T1000 (cell line): ENCODE results near the gene MAB21L2.

ENCODE experiments used
- DNase-seq: peaks from one replicate; lab custom pipeline; 2025; ENCODE audit warnings: mixed read lengths; lab: John Stamatoyannopoulos, UW

Gene MAB21L2

GRCh38 chr4:150577796-150578195, 4.2 kb upstream of the MAB21L2 start:
- no peak for DNase-seq

- no peak for DNase-seq
Observed at GRCh38 chr4:150578745-150579501, 3.0 kb upstream of the MAB21L2 start.

GRCh38 chr4:150579551-150580234, 2.3 kb upstream of the MAB21L2 start:
- no peak for DNase-seq

GRCh38 chr4:150580306-150580705, 1.6 kb upstream of the MAB21L2 start:
- DNase-seq: no peak

- no peak for DNase-seq
Observed at GRCh38 chr4:150581056-150581605, 820 bp upstream of the MAB21L2 start.

- DNase-seq: no peak
Observed at GRCh38 chr4:150581641-150582051, 305 bp upstream of the MAB21L2 start.

- DNase-seq: no peak
Observed at GRCh38 chr4:150582873-150583286, 929 bp downstream of the MAB21L2 start.

GRCh38 chr4:150583287-150584110, 1.5 kb downstream of the MAB21L2 start:
- DNase-seq: no peak

GRCh38 chr4:150584111-150584915, 2.4 kb downstream of the MAB21L2 start:
- no peak for DNase-seq

GRCh38 chr4:150585611-150586010, 3.7 kb downstream of the MAB21L2 start:
- DNase-seq: no peak

GRCh38 chr4:150586162-150586810, 4.3 kb downstream of the MAB21L2 start:
- no peak for DNase-seq

- no peak for DNase-seq
Observed at GRCh38 chr4:150588316-150588715, 6.4 kb downstream of the MAB21L2 start.

- no peak for DNase-seq
Observed at GRCh38 chr4:150589157-150589556, 7.2 kb downstream of the MAB21L2 start.

- no peak for DNase-seq
Observed at GRCh38 chr4:150590631-150591030, 8.7 kb downstream of the MAB21L2 start.

- no peak for DNase-seq
Observed at GRCh38 chr4:150591406-150591805, 9.5 kb downstream of the MAB21L2 start.

- no peak for DNase-seq
Observed at GRCh38 chr4:150591904-150592303, 10.0 kb downstream of the MAB21L2 start.

- DNase-seq: no peak
Observed at GRCh38 chr4:150593996-150594395, 12.0 kb downstream of the MAB21L2 start.

GRCh38 chr4:150598909-150599308, 17.0 kb downstream of the MAB21L2 start:
- no peak for DNase-seq

GRCh38 chr4:150599547-150599946, 17.6 kb downstream of the MAB21L2 start:
- no peak for DNase-seq

- DNase-seq: no peak
Observed at GRCh38 chr4:150600812-150601445, 19.0 kb downstream of the MAB21L2 start.
